Type B pancreatic cell (in vitro differentiated cells): ENCODE results near the gene TBC1D16. TPM values are rescaled to one million over a fixed set of nuclear protein-coding genes. Genes with fewer than 3 reads are reported as not detected.

Source experiments
- DNase-seq: peaks from one replicate; pipeline ENCODE4 v3.0.0; 2021; ENCODE audit warnings: mixed read lengths; ENCODE audit not compliant: unreplicated experiment; ENCODE audit errors: extremely low spot score
- H3K27ac Mint-ChIP-seq: 2 replicates; pipeline ENCODE4 v1.8.0; 2021; ENCODE audit warnings: mild to moderate bottlenecking, mixed read lengths
- H3K27me3 Mint-ChIP-seq: 2 replicates; pipeline ENCODE4 v1.8.0; 2021; ENCODE audit warnings: mixed read lengths
- H3K36me3 Mint-ChIP-seq: 2 replicates; pipeline ENCODE4 v1.8.0; 2021; ENCODE audit warnings: mixed read lengths
- H3K4me1 Mint-ChIP-seq: one replicate; pipeline ENCODE4 v1.8.0; 2021; ENCODE audit warnings: mixed read lengths; ENCODE audit not compliant: unreplicated experiment
- H3K4me3 Mint-ChIP-seq: 2 replicates; pipeline ENCODE4 v1.8.0; 2021; ENCODE audit warnings: mild to moderate bottlenecking, mixed read lengths
- H3K9me3 Mint-ChIP-seq: 2 replicates; pipeline ENCODE4 v1.8.0; 2021; ENCODE audit warnings: mixed read lengths
- total RNA-seq: library from RNA; stranded (reverse); gene quantifications from 2 replicates; pipeline ENCODE4 v1.2.1, GENCODE V29; 2021; ENCODE audit warnings: low replicate concordance
- TF ChIP-seq, protein P1 (sequence below): fragments of 200-600 bp; sonication (generic); conservative IDR thresholded peaks from 2 replicates; pipeline ENCODE4 v1.5.0; 2021; ENCODE audit warnings: antibody characterized with exemption, mild to moderate bottlenecking

The TBC1D16 gene
- total RNA-seq, 1 donor from 2014 or later, result 71.9 TPM

DNA sequence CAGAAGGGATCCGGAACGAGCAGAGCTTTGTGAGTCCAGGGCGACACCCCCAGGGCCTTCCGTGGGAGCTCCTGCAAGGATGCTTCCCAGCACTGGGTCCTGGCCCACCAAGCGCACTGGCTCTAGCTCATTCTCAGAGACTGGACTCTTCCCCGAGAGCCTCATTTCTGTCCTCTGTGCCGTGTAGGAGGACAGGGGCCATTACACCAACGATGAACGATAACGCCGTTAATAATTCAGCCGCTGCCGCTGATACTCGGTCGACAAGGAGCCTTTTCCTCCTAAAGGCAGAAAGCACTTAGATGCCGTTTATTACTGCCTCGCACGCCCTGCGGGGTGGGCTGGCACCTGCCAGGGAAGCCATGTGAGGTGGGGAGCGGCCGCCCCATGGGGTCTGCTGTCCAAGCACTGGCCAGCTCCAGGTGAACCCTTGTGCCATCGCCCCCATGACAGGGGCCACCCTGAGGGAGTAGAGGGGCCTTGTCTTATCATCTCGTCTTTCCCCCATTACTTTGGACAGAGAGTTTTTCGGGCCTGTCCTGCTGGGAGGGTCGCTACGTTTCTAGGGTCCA, 33.5 kb downstream of the TBC1D16 start:
- no peaks in the 10 kb centered on the region for H3K27me3 Mint-ChIP-seq
- TF ChIP-seq, protein P1, sequence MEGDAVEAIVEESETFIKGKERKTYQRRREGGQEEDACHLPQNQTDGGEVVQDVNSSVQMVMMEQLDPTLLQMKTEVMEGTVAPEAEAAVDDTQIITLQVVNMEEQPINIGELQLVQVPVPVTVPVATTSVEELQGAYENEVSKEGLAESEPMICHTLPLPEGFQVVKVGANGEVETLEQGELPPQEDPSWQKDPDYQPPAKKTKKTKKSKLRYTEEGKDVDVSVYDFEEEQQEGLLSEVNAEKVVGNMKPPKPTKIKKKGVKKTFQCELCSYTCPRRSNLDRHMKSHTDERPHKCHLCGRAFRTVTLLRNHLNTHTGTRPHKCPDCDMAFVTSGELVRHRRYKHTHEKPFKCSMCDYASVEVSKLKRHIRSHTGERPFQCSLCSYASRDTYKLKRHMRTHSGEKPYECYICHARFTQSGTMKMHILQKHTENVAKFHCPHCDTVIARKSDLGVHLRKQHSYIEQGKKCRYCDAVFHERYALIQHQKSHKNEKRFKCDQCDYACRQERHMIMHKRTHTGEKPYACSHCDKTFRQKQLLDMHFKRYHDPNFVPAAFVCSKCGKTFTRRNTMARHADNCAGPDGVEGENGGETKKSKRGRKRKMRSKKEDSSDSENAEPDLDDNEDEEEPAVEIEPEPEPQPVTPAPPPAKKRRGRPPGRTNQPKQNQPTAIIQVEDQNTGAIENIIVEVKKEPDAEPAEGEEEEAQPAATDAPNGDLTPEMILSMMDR, result no peak
- H3K36me3 Mint-ChIP-seq, result peaks cover 3% of the 10 kb centered on the region
- peaks cover 8% of the 10 kb centered on the region for H3K4me1 Mint-ChIP-seq
- peak overlapping the region; percentile 28 for H3K4me3 Mint-ChIP-seq
- peak overlapping the region; percentile 46 for H3K27ac Mint-ChIP-seq
- DNase-seq, result no peak
- no peaks in the 10 kb centered on the region for H3K9me3 Mint-ChIP-seq

DNA sequence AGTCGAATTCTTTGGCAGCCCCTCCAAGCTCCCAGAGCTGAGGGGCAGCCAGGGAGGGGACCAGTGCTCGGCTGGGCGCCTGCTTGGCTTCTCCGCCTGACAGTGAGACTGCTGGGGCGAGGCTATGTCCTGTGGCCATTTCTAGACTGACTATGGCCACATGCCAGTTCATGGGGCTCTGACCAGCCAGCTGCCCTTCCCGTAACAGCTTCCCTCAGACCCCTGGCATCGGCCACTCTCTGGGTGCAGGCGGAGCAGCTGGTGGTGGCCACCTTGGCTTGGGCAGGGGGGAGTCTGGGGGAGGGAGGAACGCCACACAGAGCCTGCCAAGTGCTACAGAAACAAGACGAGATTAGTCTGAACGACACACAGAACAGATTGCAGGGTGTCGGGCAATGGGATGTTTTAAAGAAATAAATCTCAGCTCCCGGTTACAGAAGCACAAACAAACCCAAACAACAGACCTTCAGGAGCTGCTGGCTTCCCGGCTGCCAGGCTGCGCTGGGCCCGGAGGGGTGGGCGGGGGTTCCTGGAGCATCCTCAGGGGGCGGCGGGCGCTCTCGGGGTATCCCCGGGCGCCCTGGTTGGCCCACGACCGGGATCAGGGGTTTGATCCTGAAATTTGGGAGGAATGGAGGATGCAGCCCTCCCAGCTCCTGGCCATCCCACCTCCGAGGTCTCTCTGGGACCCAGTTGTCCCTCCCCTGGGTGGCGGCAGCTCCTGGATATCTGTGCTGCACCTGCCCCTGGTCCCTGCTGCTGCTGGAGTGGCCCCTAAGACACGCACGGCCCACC, 34.5 kb downstream of the TBC1D16 start:
- Mint-ChIP-seq H3K4me3 (no peak overlapping the region), H3K36me3 (peaks cover 8% of the 10 kb centered on the region), H3K9me3 (no peaks in the 10 kb centered on the region), H3K4me1 (peaks cover 13% of the 10 kb centered on the region), H3K27me3 (no peaks in the 10 kb centered on the region), H3K27ac (no peak overlapping the region)
- no peak for DNase-seq
- TF ChIP-seq, protein P1, result no peak

DNA sequence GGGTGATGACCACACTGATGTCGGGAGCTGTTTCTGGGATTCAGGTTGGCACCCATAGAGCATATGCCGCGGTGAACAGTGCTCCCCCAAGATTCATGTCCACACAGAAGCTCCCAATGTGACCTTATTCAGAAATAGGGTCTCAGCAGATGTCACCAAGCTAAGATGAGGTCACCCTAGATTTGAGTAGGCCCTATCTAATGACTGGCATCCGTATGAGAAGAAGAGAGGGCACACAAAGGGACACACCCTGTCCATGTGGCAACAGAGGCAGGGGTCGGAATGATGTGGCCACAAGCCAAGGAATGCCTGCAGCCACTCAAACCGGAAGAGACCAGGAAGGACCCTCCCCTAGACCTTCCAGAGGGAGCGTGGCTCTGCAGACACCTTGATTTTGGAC, 35.5 kb downstream of the TBC1D16 start:
- no peak overlapping the region for H3K27ac Mint-ChIP-seq
- peaks cover 8% of the 10 kb centered on the region for H3K36me3 Mint-ChIP-seq
- H3K9me3 Mint-ChIP-seq, result no peaks in the 10 kb centered on the region
- H3K4me1 Mint-ChIP-seq, result peaks cover 8% of the 10 kb centered on the region
- no peaks in the 10 kb centered on the region for H3K27me3 Mint-ChIP-seq
- TF ChIP-seq, protein P1, result no peak
- no peak overlapping the region for H3K4me3 Mint-ChIP-seq
- no peak for DNase-seq

DNA sequence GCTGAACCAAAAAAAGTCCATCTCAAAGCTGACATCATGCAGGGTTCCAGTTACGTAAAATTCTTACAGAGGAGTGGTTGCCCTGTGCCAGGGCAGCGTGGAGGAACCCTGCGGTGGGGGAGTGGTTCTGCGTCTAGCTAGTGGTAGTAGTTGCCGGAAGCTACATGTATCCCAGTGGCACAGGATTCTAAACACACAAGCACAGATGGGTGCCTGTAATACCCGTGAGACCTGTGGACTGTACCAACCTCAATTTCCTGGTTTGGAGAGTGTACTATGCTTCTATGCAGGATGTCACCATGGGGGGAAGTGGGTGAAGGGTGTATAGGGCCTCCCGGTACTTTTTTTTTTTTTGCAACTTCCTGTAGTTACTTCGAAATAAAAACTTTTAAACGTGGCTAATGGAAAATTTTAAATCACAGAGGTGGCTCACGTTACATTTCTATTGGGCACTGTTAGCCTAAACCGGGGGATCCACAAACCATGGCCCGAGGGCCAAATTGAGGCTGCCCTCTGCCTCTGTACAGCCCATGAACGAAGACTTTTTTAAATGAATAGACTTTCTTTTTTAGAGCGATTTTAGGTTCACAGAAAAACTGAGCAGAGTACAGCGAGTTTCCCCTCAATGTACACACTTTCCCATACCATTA, 38.5 kb downstream of the TBC1D16 start:
- H3K4me1 Mint-ChIP-seq, result peaks cover 27% of the 10 kb centered on the region
- TF ChIP-seq, protein P1, result no peak
- H3K9me3 Mint-ChIP-seq, result no peaks in the 10 kb centered on the region
- no peak overlapping the region for H3K27ac Mint-ChIP-seq
- DNase-seq, result no peak
- no peak overlapping the region for H3K4me3 Mint-ChIP-seq
- no peaks in the 10 kb centered on the region for H3K27me3 Mint-ChIP-seq
- H3K36me3 Mint-ChIP-seq, result peaks cover 8% of the 10 kb centered on the region

DNA sequence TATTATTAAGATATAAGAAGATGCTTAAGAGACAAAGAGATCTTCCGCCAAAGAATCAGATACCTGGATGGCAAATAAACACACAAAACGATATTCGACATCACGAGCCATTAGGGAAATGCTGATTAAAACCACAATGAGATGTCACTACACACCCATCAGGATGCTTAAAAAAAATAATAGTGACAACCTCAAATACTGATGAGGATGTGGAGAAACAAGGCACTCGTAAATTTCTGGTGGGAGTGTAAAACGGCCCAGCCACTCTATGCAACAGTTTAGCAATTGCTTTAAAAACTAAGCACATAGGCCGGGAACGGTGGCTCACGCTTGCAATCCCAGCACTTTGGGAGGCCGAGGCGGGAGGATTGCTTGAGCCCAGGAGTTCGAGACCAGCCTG, 39.4 kb downstream of the TBC1D16 start:
- Mint-ChIP-seq H3K36me3 (peaks cover 8% of the 10 kb centered on the region), H3K27me3 (no peaks in the 10 kb centered on the region), H3K27ac (no peak overlapping the region), H3K9me3 (no peaks in the 10 kb centered on the region), H3K4me3 (no peak overlapping the region), H3K4me1 (peaks cover 28% of the 10 kb centered on the region)
- DNase-seq, result no peak
- TF ChIP-seq, protein P1, result no peak
